HG03520 (cell line): ENCODE measurements around the gene PDE4B.
A peak's percentile ranks its signal among the peaks of the same experiment; 100 is the strongest.

Source experiments
- ATAC-seq: cut with Tn5 transposase; IDR thresholded peaks from one replicate; pipeline ENCODE4 v1.9.1; 2021; ENCODE audit warnings: mild to moderate bottlenecking, moderate library complexity; ENCODE audit not compliant: unreplicated experiment

PDE4B gene

GRCh38 chr1:66350001-66350547, 557.4 kb downstream of the PDE4B start:
- ATAC-seq: peak; percentile 44

- peak; percentile 38 for ATAC-seq
Measured at GRCh38 chr1:66351478-66351877, 558.8 kb downstream of the PDE4B start.

GRCh38 chr1:66351913-66352312, 559.2 kb downstream of the PDE4B start:
- peak; percentile 56 for ATAC-seq

GRCh38 chr1:66352792-66353191, 560.1 kb downstream of the PDE4B start:
- ATAC-seq: no peak

- no peak for ATAC-seq
Measured at GRCh38 chr1:66353257-66353656, 560.6 kb downstream of the PDE4B start.

GRCh38 chr1:66354311-66355201, 561.9 kb downstream of the PDE4B start:
- no peak for ATAC-seq

- no peak for ATAC-seq
Measured at GRCh38 chr1:66355756-66356155, 563.1 kb downstream of the PDE4B start.

- ATAC-seq: no peak
Measured at GRCh38 chr1:66356605-66357004, 563.9 kb downstream of the PDE4B start.

GRCh38 chr1:66357021-66357420, 564.3 kb downstream of the PDE4B start:
- no peak for ATAC-seq

GRCh38 chr1:66357478-66358197, 564.9 kb downstream of the PDE4B start:
- ATAC-seq: no peak

- no peak for ATAC-seq
Measured at GRCh38 chr1:66359269-66359668, 566.6 kb downstream of the PDE4B start.

- no peak for ATAC-seq
Measured at GRCh38 chr1:66359815-66360214, 567.1 kb downstream of the PDE4B start.

GRCh38 chr1:66360285-66360724, 567.6 kb downstream of the PDE4B start:
- peak; percentile 50 for ATAC-seq

- no peak for ATAC-seq
Measured at GRCh38 chr1:66364578-66365391, 572.1 kb downstream of the PDE4B start.

GRCh38 chr1:66365635-66366034, 572.9 kb downstream of the PDE4B start:
- ATAC-seq: no peak

- no peak for ATAC-seq
Measured at GRCh38 chr1:66366634-66367033, 573.9 kb downstream of the PDE4B start.

- no peak for ATAC-seq
Measured at GRCh38 chr1:66367369-66367768, 574.7 kb downstream of the PDE4B start.

GRCh38 chr1:66368261-66368660, 575.6 kb downstream of the PDE4B start:
- no peak for ATAC-seq

- ATAC-seq: no peak
Measured at GRCh38 chr1:66370462-66370971, 577.8 kb downstream of the PDE4B start.

GRCh38 chr1:66371233-66372005, 578.7 kb downstream of the PDE4B start:
- ATAC-seq: no peak
